Endothelial cell of coronary artery (primary cell): Measurements from ENCODE around the gene C22orf23. TPM values are rescaled to one million over a fixed set of nuclear protein-coding genes. Genes with fewer than 3 reads are reported as not detected.

Source experiments
- total RNA-seq: library from RNA; depleted of rRNA; stranded (reverse); fragments of >200 nt; gene quantifications from 2 replicates; pipeline ENCODE4 v1.2.3, GENCODE V29; 2014

Gene C22orf23
- 0.19 and 0.27 TPM in 2 replicates for total RNA-seq

GRCh38 chr22:37953437-37954179, at the start of gene C22orf23, which contains the start of gene POLR2F:
TSS of gene C22orf23 (minus strand) at chr22:37953601. CDS start at chr22:37953149, 452 bp downstream.
TSS of gene POLR2F (plus strand) at chr22:37953699. CDS start at chr22:37953788, 89 bp downstream.

GRCh38 chr22:37983860-37984791, 30.7 kb upstream of the C22orf23 start, which contains the start of gene SOX10:
TSS of gene SOX10 (minus strand) at chr22:37984555. CDS start at chr22:37983784, 771 bp downstream.

GRCh38 chr22:37905534-37906363, 47.7 kb downstream of the C22orf23 start, which contains the start of gene MICALL1:
TSS of gene MICALL1 (plus strand) at chr22:37906297. CDS start at chr22:37906423, 126 bp downstream.

Other genes starting within 250 kb of the C22orf23 start
- 18.5 and 31.3 TPM in 2 replicates for gene GCAT, start 145.7 kb downstream of the C22orf23 start, total RNA-seq
- not detected in 2 replicates for gene GALR3, start 130.2 kb downstream of the C22orf23 start, total RNA-seq
- gene ANKRD54, start 109.3 kb downstream of the C22orf23 start, total RNA-seq = 22.9 and 31.6 TPM in 2 replicates
- gene EIF3L, start 104.2 kb downstream of the C22orf23 start, total RNA-seq = 340 and 346 TPM in 2 replicates
- gene MICALL1, start 47.3 kb downstream of the C22orf23 start, total RNA-seq = 25.3 and 35.6 TPM in 2 replicates
- 85.0 and 90.1 TPM in 2 replicates for gene POLR2F, start 98 bp upstream of the C22orf23 start, total RNA-seq
- not detected in 2 replicates for gene SOX10, start 31.0 kb upstream of the C22orf23 start, total RNA-seq
- 8.5 and 10.0 TPM in 2 replicates for gene PICK1, start 103.8 kb upstream of the C22orf23 start, total RNA-seq
- 0.28 TPM in 1 of 2 replicates, not detected in the other for gene SLC16A8, start 130.6 kb upstream of the C22orf23 start, total RNA-seq
- gene BAIAP2L2, start 157.1 kb upstream of the C22orf23 start, total RNA-seq = 0.09 and 0.28 TPM in 2 replicates
- 3.8 and 7.5 TPM in 2 replicates for gene PLA2G6, start 228.2 kb upstream of the C22orf23 start, total RNA-seq
- gene MAFF, start 248.4 kb upstream of the C22orf23 start, total RNA-seq = 41.1 and 79.1 TPM in 2 replicates